ENCODE measurements around the gene FLOT1. TPM values are rescaled to one million over a fixed set of nuclear protein-coding genes. Genes with fewer than 3 reads are reported as not detected.
A peak's percentile ranks its signal among the peaks of the same experiment; 100 is the strongest.

The FLOT1 gene
- total and polyA plus RNA-seq, 2 of the 13 experiments (the other 11 are each of a cell fraction or from before 2014, with no cell fraction given), result 82.3 to 130 TPM

DNA sequence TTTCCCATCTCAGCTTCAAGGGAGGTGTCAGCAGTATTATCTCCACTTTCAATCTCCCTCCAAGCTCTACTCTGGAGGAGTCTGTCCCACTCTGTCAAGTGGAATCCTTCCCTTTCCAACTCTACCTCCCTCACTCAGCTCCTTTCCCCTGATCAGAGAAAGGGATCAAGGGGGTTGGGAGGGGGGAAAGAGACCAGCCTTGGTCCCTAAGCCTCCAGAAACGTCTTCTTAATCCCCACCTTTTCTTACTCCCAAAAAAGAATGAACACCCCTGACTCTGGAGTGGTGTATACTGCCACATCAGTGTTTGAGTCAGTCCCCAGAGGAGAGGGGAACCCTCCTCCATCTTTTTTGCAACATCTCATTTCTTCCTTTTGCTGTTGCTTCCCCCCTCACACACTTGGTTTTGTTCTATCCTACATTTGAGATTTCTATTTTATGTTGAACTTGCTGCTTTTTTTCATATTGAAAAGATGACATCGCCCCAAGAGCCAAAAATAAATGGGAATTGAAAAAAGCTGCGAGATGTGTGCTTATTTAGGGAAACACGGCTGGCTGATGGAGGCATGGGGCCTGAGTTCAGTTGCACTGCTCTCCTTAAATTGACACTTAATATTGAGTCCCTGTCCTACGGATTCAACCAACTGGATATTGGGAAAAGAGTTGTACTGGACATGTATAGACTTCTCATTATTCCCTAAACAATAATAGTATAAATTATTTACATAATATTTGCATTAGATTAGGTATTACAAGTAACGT, 17.4 kb downstream of the FLOT1 start (continued):
- TF ChIP-seq, protein P1, sequence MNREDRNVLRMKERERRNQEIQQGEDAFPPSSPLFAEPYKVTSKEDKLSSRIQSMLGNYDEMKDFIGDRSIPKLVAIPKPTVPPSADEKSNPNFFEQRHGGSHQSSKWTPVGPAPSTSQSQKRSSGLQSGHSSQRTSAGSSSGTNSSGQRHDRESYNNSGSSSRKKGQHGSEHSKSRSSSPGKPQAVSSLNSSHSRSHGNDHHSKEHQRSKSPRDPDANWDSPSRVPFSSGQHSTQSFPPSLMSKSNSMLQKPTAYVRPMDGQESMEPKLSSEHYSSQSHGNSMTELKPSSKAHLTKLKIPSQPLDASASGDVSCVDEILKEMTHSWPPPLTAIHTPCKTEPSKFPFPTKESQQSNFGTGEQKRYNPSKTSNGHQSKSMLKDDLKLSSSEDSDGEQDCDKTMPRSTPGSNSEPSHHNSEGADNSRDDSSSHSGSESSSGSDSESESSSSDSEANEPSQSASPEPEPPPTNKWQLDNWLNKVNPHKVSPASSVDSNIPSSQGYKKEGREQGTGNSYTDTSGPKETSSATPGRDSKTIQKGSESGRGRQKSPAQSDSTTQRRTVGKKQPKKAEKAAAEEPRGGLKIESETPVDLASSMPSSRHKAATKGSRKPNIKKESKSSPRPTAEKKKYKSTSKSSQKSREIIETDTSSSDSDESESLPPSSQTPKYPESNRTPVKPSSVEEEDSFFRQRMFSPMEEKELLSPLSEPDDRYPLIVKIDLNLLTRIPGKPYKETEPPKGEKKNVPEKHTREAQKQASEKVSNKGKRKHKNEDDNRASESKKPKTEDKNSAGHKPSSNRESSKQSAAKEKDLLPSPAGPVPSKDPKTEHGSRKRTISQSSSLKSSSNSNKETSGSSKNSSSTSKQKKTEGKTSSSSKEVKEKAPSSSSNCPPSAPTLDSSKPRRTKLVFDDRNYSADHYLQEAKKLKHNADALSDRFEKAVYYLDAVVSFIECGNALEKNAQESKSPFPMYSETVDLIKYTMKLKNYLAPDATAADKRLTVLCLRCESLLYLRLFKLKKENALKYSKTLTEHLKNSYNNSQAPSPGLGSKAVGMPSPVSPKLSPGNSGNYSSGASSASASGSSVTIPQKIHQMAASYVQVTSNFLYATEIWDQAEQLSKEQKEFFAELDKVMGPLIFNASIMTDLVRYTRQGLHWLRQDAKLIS (CRISPR knock-in tag; IDR thresholded peaks at IDR 0.05), result peak; percentile 45; the same call in 1 of the 2 replicates
- TF ChIP-seq ZNF160 (CRISPR knock-in tag; IDR thresholded peaks at IDR 0.05) (no peak), MTA3 (CRISPR knock-in tag; IDR thresholded peaks at IDR 0.05) (no peak), ZNF737 (CRISPR knock-in tag; IDR thresholded peaks at IDR 0.05; ENCODE audit: borderline replicate concordance) (no peak), THAP11 (CRISPR knock-in tag; IDR thresholded peaks at IDR 0.05) (0 out of 2 replicates have a peak, but pooled peaks have one; percentile 4), ZSCAN30 (CRISPR knock-in tag; IDR thresholded peaks at IDR 0.05) (no peak), KAT2B (IDR thresholded peaks at IDR 0.05; ENCODE audit: borderline replicate concordance, low read depth, low read length) (no peak), AHR (CRISPR knock-in tag; IDR thresholded peaks at IDR 0.05) (no peak), ZNF550 (CRISPR knock-in tag; IDR thresholded peaks at IDR 0.05; ENCODE audit: borderline replicate concordance) (no peak), DNMT3B (CRISPR knock-in tag; conservative IDR thresholded peaks at IDR 0.05) (no peak)
- TF ChIP-seq, protein P2, sequence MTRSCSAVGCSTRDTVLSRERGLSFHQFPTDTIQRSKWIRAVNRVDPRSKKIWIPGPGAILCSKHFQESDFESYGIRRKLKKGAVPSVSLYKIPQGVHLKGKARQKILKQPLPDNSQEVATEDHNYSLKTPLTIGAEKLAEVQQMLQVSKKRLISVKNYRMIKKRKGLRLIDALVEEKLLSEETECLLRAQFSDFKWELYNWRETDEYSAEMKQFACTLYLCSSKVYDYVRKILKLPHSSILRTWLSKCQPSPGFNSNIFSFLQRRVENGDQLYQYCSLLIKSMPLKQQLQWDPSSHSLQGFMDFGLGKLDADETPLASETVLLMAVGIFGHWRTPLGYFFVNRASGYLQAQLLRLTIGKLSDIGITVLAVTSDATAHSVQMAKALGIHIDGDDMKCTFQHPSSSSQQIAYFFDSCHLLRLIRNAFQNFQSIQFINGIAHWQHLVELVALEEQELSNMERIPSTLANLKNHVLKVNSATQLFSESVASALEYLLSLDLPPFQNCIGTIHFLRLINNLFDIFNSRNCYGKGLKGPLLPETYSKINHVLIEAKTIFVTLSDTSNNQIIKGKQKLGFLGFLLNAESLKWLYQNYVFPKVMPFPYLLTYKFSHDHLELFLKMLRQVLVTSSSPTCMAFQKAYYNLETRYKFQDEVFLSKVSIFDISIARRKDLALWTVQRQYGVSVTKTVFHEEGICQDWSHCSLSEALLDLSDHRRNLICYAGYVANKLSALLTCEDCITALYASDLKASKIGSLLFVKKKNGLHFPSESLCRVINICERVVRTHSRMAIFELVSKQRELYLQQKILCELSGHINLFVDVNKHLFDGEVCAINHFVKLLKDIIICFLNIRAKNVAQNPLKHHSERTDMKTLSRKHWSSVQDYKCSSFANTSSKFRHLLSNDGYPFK (CRISPR knock-in tag; IDR thresholded peaks at IDR 0.05; ENCODE audit: borderline replicate concordance), result no peak
- TF ChIP-seq, protein P3, sequence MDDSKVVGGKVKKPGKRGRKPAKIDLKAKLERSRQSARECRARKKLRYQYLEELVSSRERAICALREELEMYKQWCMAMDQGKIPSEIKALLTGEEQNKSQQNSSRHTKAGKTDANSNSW (CRISPR knock-in tag; IDR thresholded peaks at IDR 0.05; ENCODE audit: borderline replicate concordance), result no peak
- TF ChIP-seq, protein P4, sequence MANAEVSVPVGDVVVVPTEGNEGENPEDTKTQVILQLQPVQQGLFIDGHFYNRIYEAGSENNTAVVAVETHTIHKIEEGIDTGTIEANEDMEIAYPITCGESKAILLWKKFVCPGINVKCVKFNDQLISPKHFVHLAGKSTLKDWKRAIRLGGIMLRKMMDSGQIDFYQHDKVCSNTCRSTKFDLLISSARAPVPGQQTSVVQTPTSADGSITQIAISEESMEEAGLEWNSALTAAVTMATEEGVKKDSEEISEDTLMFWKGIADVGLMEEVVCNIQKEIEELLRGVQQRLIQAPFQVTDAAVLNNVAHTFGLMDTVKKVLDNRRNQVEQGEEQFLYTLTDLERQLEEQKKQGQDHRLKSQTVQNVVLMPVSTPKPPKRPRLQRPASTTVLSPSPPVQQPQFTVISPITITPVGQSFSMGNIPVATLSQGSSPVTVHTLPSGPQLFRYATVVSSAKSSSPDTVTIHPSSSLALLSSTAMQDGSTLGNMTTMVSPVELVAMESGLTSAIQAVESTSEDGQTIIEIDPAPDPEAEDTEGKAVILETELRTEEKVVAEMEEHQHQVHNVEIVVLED (CRISPR knock-in tag; IDR thresholded peaks at IDR 0.05; ENCODE audit: borderline replicate concordance), result no peak
- TF ChIP-seq, protein P5, sequence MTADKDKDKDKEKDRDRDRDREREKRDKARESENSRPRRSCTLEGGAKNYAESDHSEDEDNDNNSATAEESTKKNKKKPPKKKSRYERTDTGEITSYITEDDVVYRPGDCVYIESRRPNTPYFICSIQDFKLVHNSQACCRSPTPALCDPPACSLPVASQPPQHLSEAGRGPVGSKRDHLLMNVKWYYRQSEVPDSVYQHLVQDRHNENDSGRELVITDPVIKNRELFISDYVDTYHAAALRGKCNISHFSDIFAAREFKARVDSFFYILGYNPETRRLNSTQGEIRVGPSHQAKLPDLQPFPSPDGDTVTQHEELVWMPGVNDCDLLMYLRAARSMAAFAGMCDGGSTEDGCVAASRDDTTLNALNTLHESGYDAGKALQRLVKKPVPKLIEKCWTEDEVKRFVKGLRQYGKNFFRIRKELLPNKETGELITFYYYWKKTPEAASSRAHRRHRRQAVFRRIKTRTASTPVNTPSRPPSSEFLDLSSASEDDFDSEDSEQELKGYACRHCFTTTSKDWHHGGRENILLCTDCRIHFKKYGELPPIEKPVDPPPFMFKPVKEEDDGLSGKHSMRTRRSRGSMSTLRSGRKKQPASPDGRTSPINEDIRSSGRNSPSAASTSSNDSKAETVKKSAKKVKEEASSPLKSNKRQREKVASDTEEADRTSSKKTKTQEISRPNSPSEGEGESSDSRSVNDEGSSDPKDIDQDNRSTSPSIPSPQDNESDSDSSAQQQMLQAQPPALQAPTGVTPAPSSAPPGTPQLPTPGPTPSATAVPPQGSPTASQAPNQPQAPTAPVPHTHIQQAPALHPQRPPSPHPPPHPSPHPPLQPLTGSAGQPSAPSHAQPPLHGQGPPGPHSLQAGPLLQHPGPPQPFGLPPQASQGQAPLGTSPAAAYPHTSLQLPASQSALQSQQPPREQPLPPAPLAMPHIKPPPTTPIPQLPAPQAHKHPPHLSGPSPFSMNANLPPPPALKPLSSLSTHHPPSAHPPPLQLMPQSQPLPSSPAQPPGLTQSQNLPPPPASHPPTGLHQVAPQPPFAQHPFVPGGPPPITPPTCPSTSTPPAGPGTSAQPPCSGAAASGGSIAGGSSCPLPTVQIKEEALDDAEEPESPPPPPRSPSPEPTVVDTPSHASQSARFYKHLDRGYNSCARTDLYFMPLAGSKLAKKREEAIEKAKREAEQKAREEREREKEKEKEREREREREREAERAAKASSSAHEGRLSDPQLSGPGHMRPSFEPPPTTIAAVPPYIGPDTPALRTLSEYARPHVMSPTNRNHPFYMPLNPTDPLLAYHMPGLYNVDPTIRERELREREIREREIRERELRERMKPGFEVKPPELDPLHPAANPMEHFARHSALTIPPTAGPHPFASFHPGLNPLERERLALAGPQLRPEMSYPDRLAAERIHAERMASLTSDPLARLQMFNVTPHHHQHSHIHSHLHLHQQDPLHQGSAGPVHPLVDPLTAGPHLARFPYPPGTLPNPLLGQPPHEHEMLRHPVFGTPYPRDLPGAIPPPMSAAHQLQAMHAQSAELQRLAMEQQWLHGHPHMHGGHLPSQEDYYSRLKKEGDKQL (CRISPR knock-in tag; IDR thresholded peaks at IDR 0.05; ENCODE audit: low read depth), result no peak
